Activated CD4-positive, CD25-positive, alpha-beta regulatory T cell treated with anti-CD3 and anti-CD28 coated beads, Interleukin-2, amount 50 U/mL, for 24 hours (primary cell): ENCODE data around the gene PALS1.
A peak's percentile ranks its signal among the peaks of the same experiment; 100 is the strongest.

Experiments
- ATAC-seq, 2 donors: fragments of 150-1000 bp; cut with Tn5 transposase; one replicate each; pipeline ENCODE4 v1.10.0; 2021; ENCODE audit warnings: mild to moderate bottlenecking in 1 of 2, moderate library complexity in 1 of 2

PALS1 gene

GRCh38 chr14:67241411-67242167, at the start of gene PALS1:
Gene PALS1 (plus strand): TSS chr14:67241435. CDS start chr14:67279171, 37,736 bp downstream.
- peak; percentile 44 to 46 for ATAC-seq

DNA sequence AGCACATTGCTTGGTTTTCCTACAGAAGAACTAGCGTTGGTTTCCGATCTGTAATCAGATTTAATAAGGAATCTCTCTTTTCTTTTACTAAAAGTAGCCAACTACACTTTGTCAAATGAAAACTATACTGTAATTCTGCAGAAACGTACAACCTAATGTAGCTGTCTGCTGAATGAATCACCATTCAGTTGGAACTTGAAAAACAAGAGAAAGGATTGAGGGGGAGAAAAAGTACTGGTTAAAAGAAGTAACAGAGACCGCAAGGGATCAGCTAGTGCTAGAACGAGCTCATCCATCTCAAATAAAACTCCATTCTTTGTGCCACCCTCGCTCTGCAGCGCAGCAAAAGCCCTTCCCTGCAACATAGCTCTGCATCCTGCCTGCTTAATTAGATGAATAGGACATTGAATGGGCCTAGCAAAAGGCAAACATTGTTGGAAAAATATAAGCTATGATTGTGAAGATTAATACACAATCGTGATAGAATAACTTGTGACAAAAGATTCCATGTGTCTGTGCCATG, 49.4 kb upstream of the PALS1 start:
- no peak for ATAC-seq

- ATAC-seq: no peak
Measured at GRCh38 chr14:67192366-67192765, 48.9 kb upstream of the PALS1 start.

GRCh38 chr14:67195279-67195678, 46.0 kb upstream of the PALS1 start:
- ATAC-seq: no peak

DNA sequence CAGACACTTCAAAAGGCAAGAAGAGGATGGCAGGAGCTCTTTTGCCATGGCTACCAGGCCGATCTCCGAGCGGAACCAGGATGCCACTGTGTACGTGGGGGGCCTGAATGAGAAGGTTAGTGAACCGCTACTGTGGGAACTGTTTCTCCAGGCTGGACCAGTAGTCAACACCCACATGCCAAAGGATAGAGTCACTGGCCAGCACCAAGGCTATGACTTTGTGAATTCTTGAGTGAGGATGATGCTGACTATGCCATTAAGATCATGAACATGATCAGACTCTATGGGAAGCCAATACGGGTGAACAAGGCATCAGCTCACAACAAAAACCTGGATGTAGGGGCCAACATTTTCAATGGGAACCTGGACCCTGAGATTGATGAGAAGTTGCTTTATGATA, 42.2 kb upstream of the PALS1 start:
- no peak for ATAC-seq

GRCh38 chr14:67207810-67208209, 33.4 kb upstream of the PALS1 start:
- ATAC-seq: no peak

DNA sequence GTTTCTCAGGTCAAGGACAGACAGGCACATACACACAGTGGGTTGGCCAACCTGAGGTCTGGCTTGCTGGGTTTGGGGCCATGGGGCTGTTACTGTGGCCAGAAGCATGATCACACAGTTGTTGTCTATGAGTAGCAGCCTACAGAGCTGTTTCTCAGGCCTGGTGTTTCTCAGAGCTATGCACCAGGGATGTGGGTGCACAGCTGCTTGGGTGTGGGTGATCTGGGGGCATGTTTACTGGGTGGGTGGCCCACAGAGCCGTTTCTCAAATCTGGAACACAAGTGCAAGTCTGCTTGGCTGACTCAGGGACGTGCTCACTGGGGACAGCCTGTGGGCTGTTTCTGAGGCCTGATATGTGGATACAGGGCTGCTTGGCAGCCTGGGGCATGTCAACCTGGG, 23.1 kb upstream of the PALS1 start:
- ATAC-seq: no peak

GRCh38 chr14:67221248-67221981, 19.8 kb upstream of the PALS1 start:
- ATAC-seq: no peak

GRCh38 chr14:67221982-67222328, 19.3 kb upstream of the PALS1 start:
- ATAC-seq: no peak

DNA sequence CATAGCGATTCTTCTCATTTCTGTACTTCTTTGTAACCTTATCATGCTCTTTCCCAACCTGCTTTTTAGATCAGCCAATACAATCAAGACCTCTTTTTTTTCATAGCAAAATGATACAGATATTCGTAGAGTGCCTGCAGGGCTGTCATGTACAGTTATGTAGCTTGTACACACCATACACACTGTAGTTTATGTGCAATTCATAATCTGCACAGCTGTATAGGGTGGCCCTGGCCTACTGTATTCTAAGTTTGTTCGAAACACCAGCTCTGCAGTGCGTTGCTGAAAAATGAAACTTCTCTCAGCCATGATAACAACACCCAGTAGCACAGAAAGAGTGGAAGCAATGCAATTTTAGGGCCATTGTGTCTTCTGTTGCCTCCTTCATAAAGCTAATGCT, 15.7 kb upstream of the PALS1 start:
- no peak for ATAC-seq

DNA sequence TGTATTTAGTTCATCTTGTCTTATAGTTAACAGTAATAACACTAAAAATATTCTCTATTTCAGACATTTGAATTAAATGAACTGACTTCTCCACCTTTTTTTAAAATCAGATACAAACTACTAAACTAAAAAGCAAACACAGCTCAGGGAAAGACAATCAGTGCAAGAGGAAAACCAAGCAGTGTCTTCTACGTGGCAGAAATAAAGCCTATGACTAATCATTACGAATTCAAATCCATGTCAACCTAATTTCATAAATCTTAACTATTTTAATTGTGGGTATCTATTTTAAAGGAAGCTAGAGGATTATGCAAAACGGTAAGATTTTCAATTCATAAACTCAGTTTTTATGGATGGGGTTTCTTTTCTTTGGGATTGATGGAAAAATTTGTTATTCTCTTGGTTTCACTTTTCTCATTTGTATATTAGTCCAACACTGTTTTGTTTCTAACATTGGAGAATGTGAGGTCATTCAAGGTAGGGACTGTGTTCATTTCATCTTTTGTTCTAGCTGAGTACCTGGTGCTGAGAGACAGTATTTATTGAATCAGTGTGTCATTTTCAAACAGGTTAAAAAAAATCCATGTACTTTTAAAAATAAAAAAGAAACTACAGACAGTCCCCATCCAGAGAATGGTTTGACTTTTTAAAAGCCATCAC, 12.8 kb upstream of the PALS1 start:
- ATAC-seq: no peak

DNA sequence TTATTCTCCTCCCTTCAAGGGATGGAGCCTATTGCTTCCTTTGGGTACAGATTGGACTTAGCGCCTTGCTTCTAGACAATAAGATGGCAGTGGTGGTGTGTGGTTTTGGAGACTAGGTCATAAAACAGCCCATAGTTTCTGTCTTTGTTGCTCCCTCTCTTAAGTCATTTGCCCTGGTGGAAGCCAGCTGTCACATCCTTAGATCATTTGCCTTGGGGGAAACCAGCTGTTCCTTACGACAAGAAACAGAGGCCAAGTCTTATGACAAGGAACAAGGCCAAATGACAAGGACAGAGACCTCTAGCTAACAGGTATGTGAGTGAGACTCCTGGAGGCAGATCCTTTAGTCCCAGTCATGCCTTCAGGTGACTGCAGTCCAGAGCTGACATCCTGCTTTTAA, 9.2 kb upstream of the PALS1 start:
- no peak for ATAC-seq

- no peak for ATAC-seq
Measured at GRCh38 chr14:67232621-67233020, 8.6 kb upstream of the PALS1 start.

DNA sequence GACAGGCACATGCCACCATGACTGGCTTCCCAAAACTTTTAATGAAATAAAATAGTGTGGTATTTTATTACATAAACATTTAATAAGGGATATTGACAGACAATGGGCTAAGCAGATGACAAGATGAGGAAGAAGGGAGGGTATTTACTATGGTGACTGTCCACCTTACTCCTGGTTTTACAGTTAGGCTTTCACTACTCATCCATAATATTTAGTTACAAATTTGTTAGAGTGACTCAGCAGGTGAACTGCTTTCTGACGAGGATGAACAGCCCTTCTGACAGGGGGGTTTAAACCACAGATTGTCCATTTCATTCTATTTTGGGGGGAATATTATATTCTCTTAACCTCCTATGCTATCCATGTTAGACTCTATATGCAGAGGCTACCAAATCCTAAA, 3.6 kb upstream of the PALS1 start:
- ATAC-seq: no peak

DNA sequence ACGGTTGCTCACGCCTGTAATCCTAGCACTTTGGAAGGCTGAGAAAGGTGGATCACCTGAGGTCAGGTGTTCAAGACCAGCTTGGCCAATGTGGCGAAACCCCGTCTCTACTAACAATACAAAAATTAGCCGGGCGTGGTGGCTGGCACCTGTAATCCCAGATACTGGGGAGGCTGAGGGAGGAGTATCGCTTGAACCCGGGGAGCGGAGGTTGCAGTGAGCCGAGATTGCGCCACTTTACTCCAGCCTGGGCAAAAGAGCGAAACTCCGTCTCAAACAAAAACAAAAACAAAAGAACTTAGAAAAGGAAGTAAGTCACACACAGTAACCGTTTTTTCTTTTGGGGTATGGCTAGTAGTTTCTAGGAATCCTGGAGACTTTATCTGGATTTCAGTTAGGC, 1.7 kb upstream of the PALS1 start:
- no peak for ATAC-seq

GRCh38 chr14:67240168-67240932, 885 bp upstream of the PALS1 start:
- ATAC-seq: no peak

GRCh38 chr14:67240978-67241410, 241 bp upstream of the PALS1 start:
- peak; percentile 95 for ATAC-seq

DNA sequence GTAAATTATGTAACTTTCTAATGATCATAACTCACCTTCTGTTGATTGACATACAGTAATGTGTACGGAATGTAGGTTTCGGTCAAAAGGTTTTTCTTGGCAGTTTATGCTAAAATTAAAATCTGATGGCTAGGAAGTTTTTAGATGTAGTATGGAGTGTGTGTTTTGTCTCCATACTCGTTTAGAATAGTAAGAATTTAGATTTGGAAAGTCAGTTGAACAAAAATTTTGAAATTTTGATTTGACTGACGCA, 859 bp downstream of the PALS1 start:
- no peak for ATAC-seq

GRCh38 chr14:67245104-67245503, 3.9 kb downstream of the PALS1 start:
- ATAC-seq: no peak

- no peak for ATAC-seq
Measured at GRCh38 chr14:67251573-67252226, 10.5 kb downstream of the PALS1 start.

- peak in 1 of 2 donors; percentile 65 for ATAC-seq
Measured at GRCh38 chr14:67253076-67253635, 11.9 kb downstream of the PALS1 start.

GRCh38 chr14:67257906-67258305, 16.7 kb downstream of the PALS1 start:
- ATAC-seq: no peak
